ENCODE data around the gene HSPA2.
"Not testable (repeated sequence)": the region's sequence is repeated elsewhere in the genome, so short reads cannot be mapped to it uniquely, and the experiment has no call there.

GRCh38 chr14:64517667-64518066 lies 22.9 kb upstream of the HSPA2 start:
- TF ChIP-seq POLR2A (IDR thresholded peaks at IDR 0.05), result not testable (repeated sequence)
- TF ChIP-seq, protein P1, sequence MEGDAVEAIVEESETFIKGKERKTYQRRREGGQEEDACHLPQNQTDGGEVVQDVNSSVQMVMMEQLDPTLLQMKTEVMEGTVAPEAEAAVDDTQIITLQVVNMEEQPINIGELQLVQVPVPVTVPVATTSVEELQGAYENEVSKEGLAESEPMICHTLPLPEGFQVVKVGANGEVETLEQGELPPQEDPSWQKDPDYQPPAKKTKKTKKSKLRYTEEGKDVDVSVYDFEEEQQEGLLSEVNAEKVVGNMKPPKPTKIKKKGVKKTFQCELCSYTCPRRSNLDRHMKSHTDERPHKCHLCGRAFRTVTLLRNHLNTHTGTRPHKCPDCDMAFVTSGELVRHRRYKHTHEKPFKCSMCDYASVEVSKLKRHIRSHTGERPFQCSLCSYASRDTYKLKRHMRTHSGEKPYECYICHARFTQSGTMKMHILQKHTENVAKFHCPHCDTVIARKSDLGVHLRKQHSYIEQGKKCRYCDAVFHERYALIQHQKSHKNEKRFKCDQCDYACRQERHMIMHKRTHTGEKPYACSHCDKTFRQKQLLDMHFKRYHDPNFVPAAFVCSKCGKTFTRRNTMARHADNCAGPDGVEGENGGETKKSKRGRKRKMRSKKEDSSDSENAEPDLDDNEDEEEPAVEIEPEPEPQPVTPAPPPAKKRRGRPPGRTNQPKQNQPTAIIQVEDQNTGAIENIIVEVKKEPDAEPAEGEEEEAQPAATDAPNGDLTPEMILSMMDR (IDR thresholded peaks at IDR 0.05), result not testable (repeated sequence)
